IMR-90 (cell line): ENCODE measurements around the gene IFNG. TPM values are rescaled to one million over a fixed set of nuclear protein-coding genes. Genes with fewer than 3 reads are reported as not detected.

ENCODE experiments used
- ATAC-seq: fragments of 200-7000 bp; cut with Tn5 transposase; 2 replicates; pipeline ENCODE4 v1.9.1; 2020; ENCODE audit warnings: low read depth, mild to moderate bottlenecking, moderate library complexity
- Bru-seq: library from RNA; stranded (reverse); fragments of 400-500 nt; gene quantifications from one replicate; lab custom pipeline; 2021; lab: Mats Ljungman, UMichigan
- BruChase-seq, 2 experiments: library from RNA; stranded (reverse); fragments of 400-500 nt; gene quantifications; one replicate each; lab custom pipeline; 2021; lab: Mats Ljungman, UMichigan
- BruUV-seq: library from RNA; stranded (reverse); fragments of 400-500 nt; replicated peaks from 2 replicates; lab custom pipeline; 2021; lab: Mats Ljungman, UMichigan
- CTCF ChIA-PET: fragments of 300-600 bp; formaldehyde crosslinking; extraction: SDS; loops from one replicate; lab custom pipeline; 2021; ENCODE audit warnings: antibody characterized with exemption; lab: Yijun Ruan, JAX
- POLR2A ChIA-PET: fragments of 300-600 bp; sonication (Branson Sonifier 250); formaldehyde crosslinking; loops from one replicate; lab custom pipeline; 2022; ENCODE audit warnings: antibody characterized with exemption; ENCODE audit not compliant: unreplicated experiment; lab: Charles Lee
- DNase-seq: peaks from one replicate; pipeline ENCODE4 v3.0.0; 2013
- H2AFZ ChIP-seq: replicated peaks from 2 replicates; pipeline ENCODE3; 2013; ENCODE audit warnings: low read length, mild to moderate bottlenecking; ENCODE audit not compliant: poor library complexity
- H2AK5ac ChIP-seq: 2 replicates; pipeline ENCODE4 v1.6.1; 2013; ENCODE audit warnings: low read depth, low read length, inconsistent platforms
- H2AK9ac ChIP-seq: replicated peaks from 2 replicates; pipeline ENCODE3; 2013; ENCODE audit warnings: mild to moderate bottlenecking, low read depth, low read length, moderate library complexity; ENCODE audit not compliant: poor library complexity
- H2BK120ac ChIP-seq: 2 replicates; pipeline ENCODE4 v1.6.1; 2013; ENCODE audit warnings: low read depth, low read length, inconsistent platforms
- H2BK15ac ChIP-seq: 3 replicates; pipeline ENCODE4 v1.6.1; 2013; ENCODE audit warnings: low read depth, low read length, inconsistent platforms
- H2BK20ac ChIP-seq: 2 replicates; pipeline ENCODE4 v1.6.1; 2013; ENCODE audit warnings: low read depth, mild to moderate bottlenecking, inconsistent platforms, low read length, moderate library complexity
- H2BK5ac ChIP-seq: 2 replicates; pipeline ENCODE4 v1.6.1; 2013; ENCODE audit warnings: mild to moderate bottlenecking, low read depth, low read length, inconsistent platforms; ENCODE audit not compliant: poor library complexity, severe bottlenecking
- H3K14ac ChIP-seq: replicated peaks from 2 replicates; pipeline ENCODE4 v1.6.1; 2013; ENCODE audit warnings: low read depth, low read length, inconsistent platforms
- H3K18ac ChIP-seq: 2 replicates; pipeline ENCODE4 v1.6.1; 2013; ENCODE audit warnings: low read depth, low read length, control low read depth
- H3K23ac ChIP-seq: 2 replicates; pipeline ENCODE4 v1.6.1; 2013; ENCODE audit warnings: low read depth, low read length, inconsistent platforms
- H3K27ac ChIP-seq: 2 replicates; pipeline ENCODE4 v1.5.1; 2013; ENCODE audit warnings: mild to moderate bottlenecking, control low read depth, low read length; ENCODE audit not compliant: insufficient read depth
- H3K27me3 ChIP-seq: 2 replicates; pipeline ENCODE4 v1.6.1; 2013; ENCODE audit warnings: low read length; ENCODE audit not compliant: control insufficient read depth, insufficient read depth
- H3K36me3 ChIP-seq: 2 replicates; pipeline ENCODE4 v1.6.1; 2013; ENCODE audit warnings: low read length, mixed read lengths; ENCODE audit not compliant: control insufficient read depth, insufficient read depth
- H3K4ac ChIP-seq: 2 replicates; pipeline ENCODE4 v1.6.1; 2013; ENCODE audit warnings: low read depth, low read length, inconsistent platforms
- H3K4me1 ChIP-seq: 2 replicates; pipeline ENCODE4 v1.6.1; 2013; ENCODE audit warnings: low read length, mixed read lengths; ENCODE audit not compliant: control insufficient read depth, insufficient read depth
- H3K4me2 ChIP-seq: 2 replicates; pipeline ENCODE4 v1.6.1; 2013; ENCODE audit warnings: low read depth, mild to moderate bottlenecking, control low read depth, low read length, moderate library complexity
- H3K4me3 ChIP-seq: 2 replicates; pipeline ENCODE4 v1.5.1; 2013; ENCODE audit warnings: low read depth, mild to moderate bottlenecking, control low read depth, low read length, moderate library complexity; ENCODE audit not compliant: insufficient read depth
- H3K56ac ChIP-seq: 2 replicates; pipeline ENCODE4 v1.6.1; 2013; ENCODE audit warnings: low read length, inconsistent platforms; ENCODE audit not compliant: insufficient read depth; ENCODE audit errors: extremely low read depth
- H3K79me1 ChIP-seq, 2 experiments: 2 replicates each; pipeline ENCODE4 v1.6.1; 2013; ENCODE audit warnings: low read length in 2 of 2, inconsistent platforms in 1 of 2, low read depth in 1 of 2
- H3K9ac ChIP-seq: 2 replicates; pipeline ENCODE4 v1.6.1; 2013; ENCODE audit warnings: low read depth, low read length, control low read depth
- H3K9me1 ChIP-seq: 2 replicates; pipeline ENCODE4 v1.6.1; 2013; ENCODE audit warnings: low read length, inconsistent platforms; ENCODE audit not compliant: insufficient read depth
- H3K9me3 ChIP-seq: 2 replicates; pipeline ENCODE4 v1.6.1; 2013; ENCODE audit warnings: low read length; ENCODE audit not compliant: control insufficient read depth, insufficient read depth
- H4K20me1 ChIP-seq: 2 replicates; pipeline ENCODE4 v1.6.1; 2013; ENCODE audit warnings: low read length, inconsistent platforms; ENCODE audit not compliant: insufficient read depth
- H4K5ac ChIP-seq: 2 replicates; pipeline ENCODE4 v1.6.1; 2013; ENCODE audit warnings: mild to moderate bottlenecking, low read depth, low read length, control low read depth
- H4K8ac ChIP-seq, 2 experiments: 2 replicates each; pipeline ENCODE4 v1.6.1; 2013; ENCODE audit warnings: low read depth in 2 of 2, low read length in 2 of 2, control low read depth in 1 of 2, inconsistent platforms in 1 of 2
- H4K91ac ChIP-seq: 2 replicates; pipeline ENCODE4 v1.6.1; 2013; ENCODE audit warnings: low read depth, low read length, inconsistent platforms; ENCODE audit not compliant: insufficient read depth
- BHLHE40 ChIP-seq: fragments of 150-350 bp; IDR thresholded peaks from 2 replicates; pipeline ENCODE4 v1.6.1; 2016; ENCODE audit warnings: mild to moderate bottlenecking, low read depth, low read length
- CEBPB ChIP-seq: IDR thresholded peaks from 2 replicates; pipeline ENCODE4 v1.6.1; 2012; ENCODE audit warnings: low read depth, low read length, improper control_type of control experiment
- CHD1 ChIP-seq: IDR thresholded peaks from 2 replicates; pipeline ENCODE4 v1.6.1; 2012; ENCODE audit warnings: low read depth, low read length, improper control_type of control experiment
- CTCF ChIP-seq: conservative IDR thresholded peaks from 2 replicates; pipeline ENCODE4 v1.5.1; 2012; ENCODE audit warnings: mild to moderate bottlenecking, low read depth, low read length, improper control_type of control experiment
- FOS ChIP-seq: fragments of 150-350 bp; IDR thresholded peaks from 2 replicates; pipeline ENCODE4 v1.6.1; 2016; ENCODE audit warnings: low read depth, low read length
- MAFK ChIP-seq: IDR thresholded peaks from 2 replicates; pipeline ENCODE4 v1.6.1; 2012; ENCODE audit warnings: low read depth, low read length, improper control_type of control experiment
- MAZ ChIP-seq: IDR thresholded peaks from 2 replicates; pipeline ENCODE4 v1.6.1; 2012; ENCODE audit warnings: low read depth, mild to moderate bottlenecking, low read length, improper control_type of control experiment, moderate library complexity, borderline replicate concordance
- MXI1 ChIP-seq: IDR thresholded peaks from 2 replicates; pipeline ENCODE4 v1.6.1; 2012; ENCODE audit warnings: low read depth, mild to moderate bottlenecking, low read length, moderate library complexity, borderline replicate concordance
- NFE2L2 ChIP-seq: fragments of 150-350 bp; IDR thresholded peaks from 2 replicates; pipeline ENCODE4 v1.6.1; 2016; ENCODE audit warnings: low read depth, mild to moderate bottlenecking, low read length
- POLR2A ChIP-seq: IDR thresholded peaks from 2 replicates; pipeline ENCODE4 v1.6.1; 2012; ENCODE audit warnings: mild to moderate bottlenecking, low read depth, low read length
- RAD21 ChIP-seq: IDR thresholded peaks from 2 replicates; pipeline ENCODE4 v1.6.1; 2012; ENCODE audit warnings: low read length, improper control_type of control experiment
- RCOR1 ChIP-seq: IDR thresholded peaks from 2 replicates; pipeline ENCODE4 v1.6.1; 2012; ENCODE audit warnings: mild to moderate bottlenecking, low read length, improper control_type of control experiment; ENCODE audit not compliant: insufficient replicate concordance
- RFX5 ChIP-seq: IDR thresholded peaks from 2 replicates; pipeline ENCODE4 v1.8.0; 2012; ENCODE audit warnings: low read depth, mild to moderate bottlenecking, low read length, moderate library complexity
- SMC3 ChIP-seq: fragments of 150-350 bp; IDR thresholded peaks from 2 replicates; pipeline ENCODE4 v1.6.1; 2016; ENCODE audit warnings: low read depth, mild to moderate bottlenecking, antibody characterized with exemption, low read length, moderate library complexity
- USF2 ChIP-seq: fragments of 150-350 bp; IDR thresholded peaks from 2 replicates; pipeline ENCODE4 v1.6.1; 2017; ENCODE audit warnings: mild to moderate bottlenecking, antibody characterized with exemption, low read length, low read depth
- WGBS, 2 experiments: methylation state at CpG; one replicate each; pipeline versions ENCODE4 v1.1.5 to v1.1.7; 2013; ENCODE audit warnings: missing lambda C conversion rate in 2 of 2; ENCODE audit not compliant: insufficient read length in 1 of 2; ENCODE audit errors: extremely low coverage in 2 of 2; 5-methylcytosine and 5-hydroxymethylcytosine counted together
- dilution Hi-C: fragments of 300-500 bp; cut with HindIII; formaldehyde crosslinking; loops from one replicate; pipeline ENCODE4 v1.14.3; 2018; ENCODE audit warnings: low sequenced_read_pairs; ENCODE audit not compliant: unreplicated experiment
- in situ Hi-C: fragments of 300-500 bp; cut with MboI; formaldehyde crosslinking; loops from 3 replicates; pipeline ENCODE4 v1.14.3; 2019; ENCODE audit warnings: low sequenced_read_pairs, inconsistent platforms, mixed read lengths
- intact Hi-C: fragments of 100-400 bp; cut with micrococcal nuclease; formaldehyde crosslinking; loops from 2 replicates; pipeline ENCODE4 v1.10.0; 2022
- long read RNA-seq: library from polyadenylated mRNA; unstranded; transcript quantifications from one replicate; pipeline ENCODE4 v2.0.0, GENCODE V29; 2021; ENCODE audit not compliant: unreplicated experiment
- polyA plus RNA-seq, 3 experiments: library from polyadenylated mRNA; depleted of rRNA; stranded (reverse); fragments of >200 nt; gene quantifications; 2 replicates each; pipeline ENCODE4 v1.2.3, GENCODE V29; 2012; ENCODE audit warnings: low replicate concordance in 1 of 3
- total RNA-seq: library from RNA; depleted of rRNA; stranded (reverse); fragments of >200 nt; gene quantifications from 2 replicates; pipeline ENCODE4 v1.2.3, GENCODE V29; 2012; rRNA removed

Gene IFNG
- not detected in 2 replicates for total RNA-seq
- not detected in 2 replicates for polyA plus RNA-seq (2012; rRNA removed)
- not detected in 2 replicates for polyA plus RNA-seq (2012; cell fraction: cytosol; rRNA removed)
- polyA plus RNA-seq (2012; cell fraction: nucleus; rRNA removed; ENCODE audit: low replicate concordance), result not detected in 2 replicates
- not detected for Bru-seq, nascent RNA
- not detected for BruChase-seq, experiment 1, labeled RNA remaining after a 6-hour chase
- not detected for BruChase-seq, experiment 2, labeled RNA remaining after a 2-hour chase
- long read RNA-seq, result 0 reads

- Histone ChIP-seq H2BK5ac (no peak within 1 kb of the TSS), H3K18ac (no peak within 1 kb of the TSS), H3K14ac (no peak within 1 kb of the TSS), H3K56ac (no peak within 1 kb of the TSS), H4K91ac (no peak within 1 kb of the TSS), H3K9me3 (no peaks in the 10 kb centered on the region), H3K9ac (no peak within 1 kb of the TSS), H4K20me1 (no peaks in the 10 kb centered on the region), H3K23ac (no peak within 1 kb of the TSS), H4K8ac (no peak within 1 kb of the TSS), H3K36me3 (no peaks in the 10 kb centered on the region), H2BK120ac (no peak within 1 kb of the TSS), H3K4me2 (no peak within 1 kb of the TSS), H2AFZ (no peak within 1 kb of the TSS), H3K9me1 (no peaks in the 10 kb centered on the region), H2BK15ac (no peak within 1 kb of the TSS), H3K27ac (no peak within 1 kb of the TSS), H2AK9ac (no peak within 1 kb of the TSS), H2BK20ac (no peak within 1 kb of the TSS), H2AK5ac (no peak within 1 kb of the TSS), H3K27me3 (no peaks in the 10 kb centered on the region; the same call in 1 of the 2 replicates), H4K5ac (no peak within 1 kb of the TSS), H3K4me1 (no peaks in the 10 kb centered on the region), H3K4ac (no peak within 1 kb of the TSS), H3K79me1 (no peaks in the 10 kb centered on the region), H3K4me3 (no peak within 1 kb of the TSS)
- dilution Hi-C loops, result no loop called here
- no TSS peak for BruUV-seq
- CTCF ChIA-PET, result interaction anchor here (0.7 kb wide), 1 partner anchor 17 kb away, joined by 6 read pairs; no protein-coding TSS in a partner anchor
- intact Hi-C loops, result no loop called here
- POLR2A ChIA-PET, result no interaction called here
- no CpG with 5 or more reads among the region's 5 CpGs for WGBS, 2 experiments
- DNase-seq, result no peak
- ATAC-seq, result no peak
- in situ Hi-C loops, result no loop called here
- TF ChIP-seq CEBPB, result no peak
- no peak for TF ChIP-seq MAFK
- no peak for TF ChIP-seq CTCF
- TF ChIP-seq MXI1, result no peak
- TF ChIP-seq USF2, result no peak
- TF ChIP-seq POLR2A, result no peak
- TF ChIP-seq BHLHE40, result no peak
- no peak for TF ChIP-seq MAZ
- TF ChIP-seq RCOR1, result no peak
- TF ChIP-seq CHD1, result no peak
- TF ChIP-seq RFX5, result no peak
- no peak for TF ChIP-seq RAD21
- TF ChIP-seq FOS, result no peak
- no peak for TF ChIP-seq SMC3
- TF ChIP-seq NFE2L2, result no peak
Observed at GRCh38 chr12:68159681-68160304, at the start of gene IFNG. Gene IFNG, minus strand, starts transcription at chr12:68159740. Its CDS starts 125 bp downstream, at chr12:68159615.
